HFFc6 (cell line): ENCODE measurements around the gene GRAMD1B. TPM values are rescaled to one million over a fixed set of nuclear protein-coding genes. Genes with fewer than 3 reads are reported as not detected.
A peak's percentile ranks its signal among the peaks of the same experiment; 100 is the strongest.

Source experiments
- DNase-seq: peaks from one replicate; pipeline ENCODE4 v3.0.0-alpha.2; 2018
- H3K27ac Mint-ChIP-seq: 2 replicates; pipeline ENCODE4 v1.8.0; 2020; ENCODE audit warnings: mild to moderate bottlenecking, mixed read lengths
- H3K27me3 Mint-ChIP-seq: 2 replicates; pipeline ENCODE4 v1.8.0; 2021; ENCODE audit warnings: mild to moderate bottlenecking, moderate library complexity, mixed read lengths; ENCODE audit not compliant: insufficient read depth
- H3K36me3 Mint-ChIP-seq: 2 replicates; pipeline ENCODE4 v1.8.0; 2021; ENCODE audit warnings: low read depth, mixed read lengths
- H3K4me1 Mint-ChIP-seq: 2 replicates; pipeline ENCODE4 v1.8.0; 2020; ENCODE audit warnings: low read depth, mixed read lengths
- H3K4me3 Mint-ChIP-seq: 2 replicates; pipeline ENCODE4 v1.8.0; 2020; ENCODE audit warnings: mild to moderate bottlenecking, moderate library complexity, mixed read lengths
- H3K9me3 Mint-ChIP-seq: 2 replicates; pipeline ENCODE4 v1.8.0; 2020; ENCODE audit warnings: mild to moderate bottlenecking, mixed read lengths
- CTCF ChIP-seq: fragments of 200-600 bp; sonication (generic); IDR thresholded peaks from 2 replicates; pipeline ENCODE4 v1.5.0; 2021; ENCODE audit warnings: antibody characterized with exemption, mild to moderate bottlenecking
- total RNA-seq, 6 experiments: library from RNA; stranded (reverse); fragmentation: NEBNext Ultra II Directional; extraction: Animal tissue kit (Norgen Biotek cat#: 25700); gene quantifications; 2 replicates in 1 of 6; 3 replicates in 5 of 6; pipeline ENCODE4 v1.2.3, GENCODE V29; 2021

GRAMD1B gene
- total RNA-seq, 6 experiments from 2014 or later = 46.1 to 54.5 (median 51.3) TPM

GRCh38 chr11:123521001-123521400 is 90.9 kb downstream of the GRAMD1B start:
- Mint-ChIP-seq H3K36me3 (peaks cover 10% of the 10 kb centered on the region; the same call in 1 of the 2 replicates), H3K4me3 (no peak overlapping the region), H3K9me3 (no peaks in the 10 kb centered on the region), H3K27me3 (peaks cover 3% of the 10 kb centered on the region; the same call in 1 of the 2 replicates), H3K27ac (no peak overlapping the region), H3K4me1 (peaks cover 63% of the 10 kb centered on the region)
- TF ChIP-seq CTCF = no peak
- no peak for DNase-seq

GRCh38 chr11:123521930-123522329 is 91.9 kb downstream of the GRAMD1B start:
- TF ChIP-seq CTCF = no peak
- H3K27ac Mint-ChIP-seq = no peak overlapping the region

GRCh38 chr11:123523539-123523938 is 93.5 kb downstream of the GRAMD1B start:
- Mint-ChIP-seq H3K36me3 (peaks cover 10% of the 10 kb centered on the region; the same call in 1 of the 2 replicates), H3K27ac (no peak overlapping the region), H3K9me3 (no peaks in the 10 kb centered on the region), H3K27me3 (peaks cover 4% of the 10 kb centered on the region), H3K4me1 (peaks cover 59% of the 10 kb centered on the region), H3K4me3 (no peak overlapping the region)
- DNase-seq = no peak
- no peak for TF ChIP-seq CTCF

More at GRCh38 chr11:123521930-123522329, 91.9 kb downstream of the GRAMD1B start:
- DNase-seq = no peak
- H3K36me3 Mint-ChIP-seq = peaks cover 10% of the 10 kb centered on the region; the same call in 1 of the 2 replicates
- no peaks in the 10 kb centered on the region for H3K9me3 Mint-ChIP-seq
- H3K4me3 Mint-ChIP-seq = no peak overlapping the region
- peaks cover 59% of the 10 kb centered on the region for H3K4me1 Mint-ChIP-seq
- peaks cover 3% of the 10 kb centered on the region; the same call in 1 of the 2 replicates for H3K27me3 Mint-ChIP-seq

GRCh38 chr11:123525097-123525496 is 95.0 kb downstream of the GRAMD1B start:
- Mint-ChIP-seq H3K9me3 (no peaks in the 10 kb centered on the region), H3K4me3 (no peak overlapping the region), H3K27me3 (peaks cover 4% of the 10 kb centered on the region), H3K27ac (peak overlapping the region; percentile 61), H3K4me1 (peaks cover 47% of the 10 kb centered on the region), H3K36me3 (peaks cover 16% of the 10 kb centered on the region)
- no peak for TF ChIP-seq CTCF
- DNase-seq = no peak

- peaks cover 46% of the 10 kb centered on the region for H3K4me1 Mint-ChIP-seq
- DNase-seq = no peak
Measured at GRCh38 chr11:123525511-123525918, 95.4 kb downstream of the GRAMD1B start.

More at GRCh38 chr11:123525511-123525918, 95.4 kb downstream of the GRAMD1B start:
- peak overlapping the region; percentile 61 for H3K27ac Mint-ChIP-seq
- H3K4me3 Mint-ChIP-seq = no peak overlapping the region
- peaks cover 4% of the 10 kb centered on the region for H3K27me3 Mint-ChIP-seq
- TF ChIP-seq CTCF = no peak
- peaks cover 17% of the 10 kb centered on the region for H3K36me3 Mint-ChIP-seq
- no peaks in the 10 kb centered on the region for H3K9me3 Mint-ChIP-seq
